ENCODE data around the gene MMAB. TPM values are rescaled to one million over a fixed set of nuclear protein-coding genes. Genes with fewer than 3 reads are reported as not detected.

MMAB gene
- total RNA-seq, 1 donor from 2014 or later = 55.1 TPM

- DNase-seq (no peak), ATAC-seq (no peak)
- intact Hi-C loops (cut with micrococcal nuclease) = no loop called here
Measured at GRCh38 chr12:109589691-109590245, 16.5 kb upstream of the MMAB start.

GRCh38 chr12:109589240-109589590 is 15.9 kb upstream of the MMAB start:
- no peak for ATAC-seq
- intact Hi-C loops (cut with micrococcal nuclease) = no loop called here
- DNase-seq = no peak

- intact Hi-C loops (cut with micrococcal nuclease) = no loop called here
- ATAC-seq (no peak), DNase-seq (no peak)
Measured at GRCh38 chr12:109588461-109589239, 15.3 kb upstream of the MMAB start.

GRCh38 chr12:109587921-109588320 is 14.6 kb upstream of the MMAB start:
- DNase-seq (no peak), ATAC-seq (no peak)
- intact Hi-C loops (cut with micrococcal nuclease) = no loop called here

- intact Hi-C loops (cut with micrococcal nuclease) = no loop called here
- DNase-seq (no peak), ATAC-seq (no peak)
Measured at GRCh38 chr12:109586385-109587296, 13.3 kb upstream of the MMAB start.

- intact Hi-C loops (cut with micrococcal nuclease) = no loop called here
- ATAC-seq (no peak), DNase-seq (no peak)
Measured at GRCh38 chr12:109583733-109584132, 10.4 kb upstream of the MMAB start.

- intact Hi-C loops (cut with micrococcal nuclease) = no loop called here
- DNase-seq (peak; percentile 75), ATAC-seq (peak; percentile 90)
Measured at GRCh38 chr12:109582636-109583035, 9.3 kb upstream of the MMAB start.

- ATAC-seq (no peak), DNase-seq (no peak)
- intact Hi-C loops (cut with micrococcal nuclease) = no loop called here
Measured at GRCh38 chr12:109581856-109582255, 8.6 kb upstream of the MMAB start.

- ATAC-seq (no peak), DNase-seq (no peak)
Measured at GRCh38 chr12:109581334-109581691, 8.0 kb upstream of the MMAB start.

GRCh38 chr12:109580684-109581333 is 7.5 kb upstream of the MMAB start:
- no peak for ATAC-seq
- no peak for DNase-seq
- intact Hi-C loops (cut with micrococcal nuclease) = no loop called here

More at GRCh38 chr12:109581334-109581691, 8.0 kb upstream of the MMAB start:
- intact Hi-C loops (cut with micrococcal nuclease) = no loop called here

GRCh38 chr12:109580272-109580671 is 7.0 kb upstream of the MMAB start:
- intact Hi-C loops (cut with micrococcal nuclease) = no loop called here
- ATAC-seq = no peak
- DNase-seq = no peak

- intact Hi-C loops (cut with micrococcal nuclease) = no loop called here
- DNase-seq = no peak
- no peak for ATAC-seq
Measured at GRCh38 chr12:109579639-109580038, 6.3 kb upstream of the MMAB start.

GRCh38 chr12:109578330-109578927 is 5.1 kb upstream of the MMAB start:
- intact Hi-C loops (cut with micrococcal nuclease) = no loop called here
- ATAC-seq (no peak), DNase-seq (no peak)

GRCh38 chr12:109577311-109577710 is 4.0 kb upstream of the MMAB start:
- intact Hi-C loops (cut with micrococcal nuclease) = no loop called here
- ATAC-seq (no peak), DNase-seq (no peak)

GRCh38 chr12:109575683-109576082 is 2.4 kb upstream of the MMAB start:
- no peak for ATAC-seq
- intact Hi-C loops (cut with micrococcal nuclease) = no loop called here
- no peak for DNase-seq

- ATAC-seq (no peak), DNase-seq (no peak)
- intact Hi-C loops (cut with micrococcal nuclease) = no loop called here
Measured at GRCh38 chr12:109573914-109574244, 575 bp upstream of the MMAB start.

- ATAC-seq (no peak), DNase-seq (no peak)
- intact Hi-C loops (cut with micrococcal nuclease) = no loop called here
Measured at GRCh38 chr12:109572506-109572845, 828 bp downstream of the MMAB start.

- intact Hi-C loops (cut with micrococcal nuclease) = no loop called here
- DNase-seq (no peak), ATAC-seq (no peak)
Measured at GRCh38 chr12:109571773-109572505, 1.4 kb downstream of the MMAB start.

- ATAC-seq = no peak
- intact Hi-C loops (cut with micrococcal nuclease) = no loop called here
- no peak for DNase-seq
Measured at GRCh38 chr12:109568486-109568885, 4.8 kb downstream of the MMAB start.
